ENCODE results near the gene CDR2L.

DNA sequence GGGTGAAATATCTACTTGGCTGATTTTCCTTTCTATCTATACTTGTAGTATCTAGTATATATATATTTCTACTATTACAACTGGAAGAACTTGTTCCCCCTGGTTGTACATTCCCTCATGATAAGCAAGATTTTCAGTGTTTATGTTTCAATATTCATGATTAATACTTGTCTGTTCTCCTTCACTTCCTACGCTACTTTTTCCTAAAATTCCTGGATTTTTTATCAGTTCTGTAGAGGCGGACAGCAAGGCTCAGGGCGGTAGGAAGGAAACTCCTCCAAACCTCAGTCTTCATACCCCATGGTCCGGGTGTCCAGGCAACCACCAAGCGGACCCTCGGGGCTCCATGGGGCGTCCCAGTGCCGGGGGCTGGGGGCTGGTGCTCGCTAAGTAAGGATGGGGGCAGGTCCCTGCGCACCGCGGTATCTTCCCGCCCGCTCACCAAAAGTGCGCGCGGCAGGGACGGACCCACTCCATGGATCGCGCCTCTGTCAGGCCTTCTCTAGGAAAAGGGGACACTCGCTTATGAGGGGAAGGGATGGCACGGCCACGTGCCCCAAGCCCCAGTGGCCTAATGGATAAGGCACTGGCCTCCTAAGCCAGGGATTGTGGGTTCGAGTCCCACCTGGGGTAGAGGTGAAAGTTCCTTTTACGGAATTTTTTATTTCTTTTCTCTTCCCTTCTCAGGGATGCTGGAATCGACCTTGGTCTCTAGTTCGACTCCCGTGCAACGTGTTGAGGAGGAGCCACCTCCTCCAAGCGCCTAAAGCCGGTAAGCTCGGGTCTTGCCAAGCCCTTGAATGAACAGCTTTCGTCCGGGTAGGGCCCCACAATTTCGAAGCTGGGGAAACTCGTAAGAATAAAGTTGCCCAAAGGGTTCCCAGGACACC is 46.2 kb downstream of the CDR2L start:
- TF ChIP-seq POLR2AphosphoS5 (IDR thresholded peaks at IDR 0.05; ENCODE audit: borderline replicate concordance, low read depth, low read length) (no peak), EZH2 (IDR thresholded peaks at IDR 0.05) (no peak)
